HEK293 (cell line): ENCODE results near the gene STOX2.

Experiments
- CTCF ChIP-seq: fragments of 450-650 bp; formaldehyde crosslinking; IDR thresholded peaks from 2 replicates; pipeline ENCODE4 v1.5.1; 2016; ENCODE audit warnings: missing biosample characterization, missing genetic modification characterization
- SCRT1 ChIP-seq: fragments of 450-650 bp; formaldehyde crosslinking; IDR thresholded peaks from 2 replicates; pipeline ENCODE4 v1.5.1; 2016; ENCODE audit warnings: missing biosample characterization, missing genetic modification characterization, borderline replicate concordance
- ZBTB21 ChIP-seq: fragments of 450-650 bp; formaldehyde crosslinking; IDR thresholded peaks from 2 replicates; pipeline ENCODE4 v1.5.1; 2017; ENCODE audit warnings: missing biosample characterization, missing genetic modification characterization
- ZBTB6 ChIP-seq: fragments of 450-650 bp; formaldehyde crosslinking; IDR thresholded peaks from 2 replicates; pipeline ENCODE4 v1.5.1; 2017; ENCODE audit warnings: missing biosample characterization, missing genetic modification characterization
- ZFP69B ChIP-seq: fragments of 450-650 bp; formaldehyde crosslinking; IDR thresholded peaks from 2 replicates; pipeline ENCODE4 v1.5.1; 2016; ENCODE audit warnings: missing biosample characterization, missing genetic modification characterization
- ZNF311 ChIP-seq: fragments of 450-650 bp; formaldehyde crosslinking; IDR thresholded peaks from 2 replicates; pipeline ENCODE4 v1.5.1; 2017; ENCODE audit warnings: missing biosample characterization, missing genetic modification characterization, borderline replicate concordance
- ZNF707 ChIP-seq: fragments of 450-650 bp; formaldehyde crosslinking; IDR thresholded peaks from 2 replicates; pipeline ENCODE4 v1.5.1; 2016; ENCODE audit warnings: missing biosample characterization, missing genetic modification characterization

GRCh38 chr4:184030764-184031163 is 125.7 kb downstream of the STOX2 start:
- no peak for TF ChIP-seq ZNF707 (tag by site-specific recombination)
- no peak for TF ChIP-seq ZBTB6 (tag by site-specific recombination)
- TF ChIP-seq ZBTB21 (tag by site-specific recombination), result no peak
- TF ChIP-seq ZNF311 (tag by site-specific recombination), result no peak
- no peak for TF ChIP-seq CTCF (tag by site-specific recombination)
- TF ChIP-seq SCRT1 (tag by site-specific recombination), result no peak
- TF ChIP-seq ZFP69B (tag by site-specific recombination), result no peak
